Omental fat pad (tissue), 4 donors: Measurements from ENCODE around the gene SYNPR. TPM values are rescaled to one million over a fixed set of nuclear protein-coding genes. Genes with fewer than 3 reads are reported as not detected.

Source experiments
- ATAC-seq: fragments of 150-250 bp; one replicate; pipeline ENCODE4 v1.9.1; 2016; ENCODE audit warnings: mild to moderate bottlenecking, moderate library complexity; ENCODE audit not compliant: low FRiP score
- DNase-seq: peaks from one replicate; pipeline ENCODE4 v3.0.0-alpha.2; 2019; ENCODE audit warnings: low spot score
- total RNA-seq, 4 donors: library from RNA; depleted of rRNA; stranded (reverse); fragments of >200 nt; gene quantifications; one replicate each; pipeline ENCODE4 v1.1.0, GENCODE V29; 2016
- TF ChIP-seq, protein P1 (sequence below), 3 donors: fragments of 450-650 bp; IDR thresholded peaks; one replicate each; pipeline ENCODE4 v1.5.1; 2016 to 2017; ENCODE audit warnings: antibody characterized with exemption in 3 of 3, mild to moderate bottlenecking in 3 of 3, moderate library complexity in 2 of 3

SYNPR gene
- total RNA-seq, 4 donors from 2014 or later = not detected

DNA sequence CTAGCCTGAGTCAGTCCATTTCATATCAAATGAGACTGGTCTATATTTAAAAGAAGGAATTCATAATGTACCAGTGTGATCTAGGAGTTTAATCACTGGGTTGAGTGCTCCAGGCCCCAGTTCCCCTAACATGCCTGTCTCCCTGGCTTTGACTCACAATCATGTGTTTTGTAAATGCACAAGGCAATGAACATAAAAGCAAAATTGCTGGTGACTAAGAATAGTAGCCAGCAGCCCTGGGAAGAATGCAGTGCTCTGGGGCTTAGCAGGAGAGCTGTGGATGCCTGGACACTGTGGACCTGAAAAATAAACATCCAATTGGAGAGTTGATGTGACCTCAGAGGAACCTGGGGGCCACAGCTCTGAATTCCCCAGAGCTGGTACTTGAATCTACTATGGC is 50.3 kb downstream of the SYNPR start:
- TF ChIP-seq, protein P1, sequence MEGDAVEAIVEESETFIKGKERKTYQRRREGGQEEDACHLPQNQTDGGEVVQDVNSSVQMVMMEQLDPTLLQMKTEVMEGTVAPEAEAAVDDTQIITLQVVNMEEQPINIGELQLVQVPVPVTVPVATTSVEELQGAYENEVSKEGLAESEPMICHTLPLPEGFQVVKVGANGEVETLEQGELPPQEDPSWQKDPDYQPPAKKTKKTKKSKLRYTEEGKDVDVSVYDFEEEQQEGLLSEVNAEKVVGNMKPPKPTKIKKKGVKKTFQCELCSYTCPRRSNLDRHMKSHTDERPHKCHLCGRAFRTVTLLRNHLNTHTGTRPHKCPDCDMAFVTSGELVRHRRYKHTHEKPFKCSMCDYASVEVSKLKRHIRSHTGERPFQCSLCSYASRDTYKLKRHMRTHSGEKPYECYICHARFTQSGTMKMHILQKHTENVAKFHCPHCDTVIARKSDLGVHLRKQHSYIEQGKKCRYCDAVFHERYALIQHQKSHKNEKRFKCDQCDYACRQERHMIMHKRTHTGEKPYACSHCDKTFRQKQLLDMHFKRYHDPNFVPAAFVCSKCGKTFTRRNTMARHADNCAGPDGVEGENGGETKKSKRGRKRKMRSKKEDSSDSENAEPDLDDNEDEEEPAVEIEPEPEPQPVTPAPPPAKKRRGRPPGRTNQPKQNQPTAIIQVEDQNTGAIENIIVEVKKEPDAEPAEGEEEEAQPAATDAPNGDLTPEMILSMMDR (IDR thresholded peaks at IDR 0.05) = no peak
- no peak for DNase-seq
- no peak for ATAC-seq

DNA sequence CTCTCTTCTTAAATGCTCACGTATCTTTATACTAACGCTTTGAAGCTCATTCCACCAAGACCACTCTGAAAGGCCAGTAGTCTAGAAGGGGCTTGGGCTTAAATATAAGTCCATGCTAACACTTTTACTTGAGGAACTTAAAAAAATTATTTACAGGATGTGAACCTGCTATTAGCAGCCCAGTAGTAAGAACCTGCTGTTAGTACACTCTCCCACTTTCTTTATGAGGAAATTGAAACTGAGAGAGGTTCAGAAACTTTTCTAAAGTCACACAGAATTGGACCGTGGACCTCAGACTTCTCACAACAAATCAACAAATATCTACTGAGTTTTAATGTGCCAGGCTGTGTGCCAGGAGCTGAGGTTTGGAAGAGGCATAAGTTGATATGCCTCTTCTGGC is 53.4 kb downstream of the SYNPR start:
- TF ChIP-seq, protein P1 (IDR thresholded peaks at IDR 0.05) = no peak
- no peak for ATAC-seq
- no peak for DNase-seq

DNA sequence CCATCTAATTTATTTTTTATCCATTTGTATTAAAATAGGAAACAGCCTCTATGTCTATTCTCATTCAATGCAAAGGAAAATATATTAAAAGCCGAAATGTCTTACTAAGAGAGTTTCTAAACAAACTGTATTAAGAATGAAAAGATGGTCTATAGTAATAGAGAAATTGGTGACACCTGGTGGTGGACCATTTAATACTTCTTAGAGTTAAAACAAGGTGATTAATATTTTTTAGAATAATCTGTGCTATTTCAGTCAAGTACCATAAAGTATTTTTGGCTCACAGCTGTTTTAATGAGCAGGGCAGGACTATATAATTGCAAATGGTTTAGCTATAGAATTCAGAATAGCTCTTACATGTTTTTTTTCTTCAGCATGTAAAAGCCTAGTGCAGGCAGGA is 55.7 kb downstream of the SYNPR start:
- DNase-seq (no peak), ATAC-seq (no peak)
- TF ChIP-seq, protein P1 (IDR thresholded peaks at IDR 0.05) = no peak

DNA sequence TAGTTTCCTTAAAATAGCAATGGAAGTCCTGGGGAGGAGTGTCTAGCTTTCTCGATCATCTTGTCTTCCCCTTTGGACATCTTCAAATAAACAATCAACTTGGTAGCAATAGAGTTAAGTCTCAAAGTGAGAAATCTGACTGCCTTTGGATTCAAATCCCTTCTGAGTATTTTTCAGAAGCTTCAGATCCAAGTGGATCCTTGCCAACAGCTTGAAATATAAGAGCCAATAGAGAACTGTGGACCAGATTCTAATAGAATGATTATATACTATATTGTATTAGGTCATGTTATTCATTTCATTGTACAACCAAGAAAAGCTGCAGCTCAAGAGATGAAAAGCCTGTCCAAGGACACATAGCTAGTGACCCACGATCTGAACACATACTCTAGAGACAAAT is 60.2 kb downstream of the SYNPR start:
- ATAC-seq (no peak), DNase-seq (no peak)
- TF ChIP-seq, protein P1 (IDR thresholded peaks at IDR 0.05) = no peak

DNA sequence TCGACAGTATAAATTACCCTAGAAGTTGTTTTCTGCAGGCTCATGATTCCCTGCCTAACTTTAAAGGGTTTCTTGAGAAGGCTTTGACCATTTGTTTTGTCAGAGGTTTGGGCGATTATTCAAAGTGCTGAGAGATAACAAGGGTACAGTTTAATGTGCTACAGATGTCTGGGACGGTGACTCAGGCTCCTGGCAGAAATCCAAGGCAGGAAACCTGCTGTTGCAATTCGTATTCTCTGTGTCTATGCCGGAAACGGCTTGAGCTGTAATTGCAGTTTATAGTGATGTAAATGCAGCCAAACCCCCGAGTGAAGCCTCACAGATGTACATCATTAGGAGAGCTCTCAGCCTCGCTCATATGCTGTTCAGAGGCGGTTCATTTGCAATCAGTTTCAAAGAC is 65.6 kb downstream of the SYNPR start:
- peak; percentile 83 for ATAC-seq
- TF ChIP-seq, protein P1 (IDR thresholded peaks at IDR 0.05) = no peak
- DNase-seq = peak; percentile 48

DNA sequence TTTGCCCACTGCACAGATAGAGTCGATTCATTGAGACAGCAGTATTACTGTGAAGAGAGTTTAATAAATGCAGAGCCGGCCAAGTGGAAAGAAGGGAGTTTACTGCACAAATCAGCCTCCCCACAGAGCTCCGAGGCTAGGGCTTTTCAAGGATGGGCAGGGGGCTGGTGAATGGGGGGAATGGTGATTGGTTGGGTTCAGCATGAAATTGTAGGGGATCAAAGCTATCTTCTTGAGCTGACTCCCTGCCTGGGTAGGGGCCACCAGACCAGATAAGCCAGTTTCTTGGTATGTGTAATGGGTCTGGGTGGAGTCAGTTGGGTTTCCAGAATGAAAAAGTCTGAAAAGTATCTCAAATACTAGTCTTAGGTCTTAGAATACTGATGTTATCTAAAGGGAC is 66.6 kb downstream of the SYNPR start:
- ATAC-seq = no peak
- TF ChIP-seq, protein P1 (IDR thresholded peaks at IDR 0.05) = no peak
- DNase-seq = no peak

GRCh38 chr3:63349583-63350573 is 71.8 kb downstream of the SYNPR start:
- DNase-seq (no peak), ATAC-seq (no peak)
- TF ChIP-seq, protein P1 (IDR thresholded peaks at IDR 0.05) = peak in 1 of 3 donors; percentile 7
